Endothelial cell of umbilical vein (primary cell): ENCODE results near the gene SFMBT2. TPM values are rescaled to one million over a fixed set of nuclear protein-coding genes. Genes with fewer than 3 reads are reported as not detected.

Experiments used
- BruUV-seq: library from RNA; stranded (reverse); fragments of 400-500 nt; replicated peaks from 2 replicates; lab custom pipeline; 2021; lab: Mats Ljungman, UMichigan
- CTCF ChIA-PET: fragments of 300-600, 350-600 bp; sonication (Branson Sonifier 250); formaldehyde crosslinking; loops from one replicate; lab custom pipeline; 2021; ENCODE audit warnings: antibody characterized with exemption, inconsistent platforms; lab: Charles Lee
- POLR2A ChIA-PET: fragments of 300-600, 350-600 bp; sonication (Branson Sonifier 250); formaldehyde crosslinking; loops from one replicate; lab custom pipeline; 2021; ENCODE audit warnings: antibody characterized with exemption, inconsistent platforms; lab: Charles Lee
- DNase-seq: peaks from one replicate; pipeline ENCODE4 v3.0.0-alpha.2; 2011; ENCODE audit warnings: low read depth, low spot score
- FAIRE-seq: peaks from 2 replicates; lab custom pipeline; 2011; peaks lifted over from hg19 to GRCh38; lab: Jason Lieb, UNC
- H2AFZ ChIP-seq: 2 replicates; pipeline ENCODE4 v1.6.0; 2012; ENCODE audit warnings: low read depth, low read length, control low read depth, inconsistent platforms
- H3K27ac ChIP-seq: 2 replicates; pipeline ENCODE4 v1.5.1; 2011; ENCODE audit warnings: low read depth, mild to moderate bottlenecking, control low read depth, low read length, moderate library complexity; ENCODE audit not compliant: insufficient read depth
- H3K27me3 ChIP-seq, 2 experiments: 2 replicates each; pipeline versions ENCODE4 v1.6.0 to v1.6.1; 2011; ENCODE audit warnings: low read length in 2 of 2, mixed read lengths in 1 of 2; ENCODE audit not compliant: control insufficient read depth in 2 of 2, insufficient read depth in 2 of 2
- H3K36me3 ChIP-seq, 2 experiments: 2 replicates in 1 of 2; 3 replicates in 1 of 2; pipeline ENCODE4 v1.5.1; 2011; ENCODE audit warnings: low read length in 2 of 2, mild to moderate bottlenecking in 1 of 2, moderate library complexity in 1 of 2; ENCODE audit not compliant: control insufficient read depth in 2 of 2, insufficient read depth in 2 of 2; ENCODE audit errors: extremely low read depth in 1 of 2
- H3K4me1 ChIP-seq: 3 replicates; pipeline ENCODE4 v1.5.1; 2011; ENCODE audit warnings: mild to moderate bottlenecking, low read length; ENCODE audit not compliant: control insufficient read depth, insufficient read depth; ENCODE audit errors: extremely low read depth
- H3K4me2 ChIP-seq: 2 replicates; pipeline ENCODE4 v1.6.1; 2011; ENCODE audit warnings: low read length, control low read depth, mixed read lengths; ENCODE audit not compliant: insufficient read depth
- H3K4me3 ChIP-seq, 3 experiments: fragments of 200-600 bp in 1 of 3; sonication (generic), shearing (Covaris generic) in 1 of 3; replicated peaks in 1 of 3; 2 replicates each; pipeline ENCODE4 v1.5.1; 2011 to 2016; ENCODE audit warnings: control low read depth in 3 of 3, low read length in 3 of 3, mild to moderate bottlenecking in 2 of 3, inconsistent platforms in 1 of 3, low read depth in 1 of 3, moderate library complexity in 1 of 3; ENCODE audit not compliant: insufficient read depth in 1 of 3
- H3K79me2 ChIP-seq: 2 replicates; pipeline ENCODE4 v1.6.0; 2012; ENCODE audit warnings: low read length, inconsistent platforms; ENCODE audit not compliant: control insufficient read depth, insufficient read depth
- H3K9ac ChIP-seq: replicated peaks from 2 replicates; pipeline ENCODE3; 2011; ENCODE audit warnings: low read length, control low read depth; ENCODE audit not compliant: insufficient read depth; ENCODE audit errors: extremely low read depth
- H3K9me1 ChIP-seq: replicated peaks from 3 replicates; pipeline ENCODE4 v1.6.0; 2011; ENCODE audit warnings: mild to moderate bottlenecking, low read length; ENCODE audit not compliant: control insufficient read depth, insufficient read depth; ENCODE audit errors: extremely low read depth
- H3K9me3 ChIP-seq: replicated peaks from 2 replicates; pipeline ENCODE4 v1.5.1; 2012; ENCODE audit warnings: low read length, inconsistent platforms; ENCODE audit not compliant: control insufficient read depth, insufficient read depth
- H4K20me1 ChIP-seq: replicated peaks from 2 replicates; pipeline ENCODE3; 2011; ENCODE audit warnings: mild to moderate bottlenecking, low read length; ENCODE audit not compliant: control insufficient read depth, insufficient read depth; ENCODE audit errors: extremely low read depth
- EZH2 ChIP-seq: IDR thresholded peaks from 2 replicates; pipeline ENCODE4 v1.6.1; 2012; ENCODE audit warnings: borderline replicate concordance, low read depth, mild to moderate bottlenecking, moderate library complexity, low read length, inconsistent platforms; ENCODE audit not compliant: severe bottlenecking
- FOS ChIP-seq: IDR thresholded peaks from 2 replicates; pipeline ENCODE4 v1.6.1; 2011; ENCODE audit warnings: mild to moderate bottlenecking, low read length, moderate library complexity, borderline replicate concordance; ENCODE audit not compliant: insufficient read depth
- GATA2 ChIP-seq: IDR thresholded peaks from 2 replicates; pipeline ENCODE4 v1.7.0; 2011; ENCODE audit warnings: low read depth, mild to moderate bottlenecking, moderate library complexity, mixed read lengths, low read length; ENCODE audit not compliant: insufficient read length, insufficient read depth
- JUN ChIP-seq: IDR thresholded peaks from 2 replicates; pipeline ENCODE4 v1.6.1; 2011; ENCODE audit warnings: borderline replicate concordance, low read depth; ENCODE audit not compliant: insufficient read length, insufficient read depth
- MYC ChIP-seq: IDR thresholded peaks from one replicate; pipeline ENCODE4 v1.6.1; 2011; ENCODE audit warnings: mild to moderate bottlenecking, low read depth, low read length
- POLR2A ChIP-seq: IDR thresholded peaks from 2 replicates; pipeline ENCODE4 v1.6.1; 2012; ENCODE audit warnings: low read depth, mild to moderate bottlenecking, control low read depth, low read length
- POLR2AphosphoS5 ChIP-seq: IDR thresholded peaks from 2 replicates; pipeline ENCODE4 v1.6.1; 2012; ENCODE audit warnings: low read depth, mild to moderate bottlenecking, control low read depth, low read length, moderate library complexity; ENCODE audit not compliant: insufficient read depth
- dilution Hi-C: fragments of 300-500 bp; cut with MboI; formaldehyde crosslinking; loops from one replicate; pipeline ENCODE4 v1.15.0; 2019; ENCODE audit warnings: low sequenced_read_pairs; ENCODE audit not compliant: extremely low pct_ligation_motif_present
- intact Hi-C: fragments of 100-400 bp; cut with micrococcal nuclease; formaldehyde crosslinking; loops from one replicate; pipeline ENCODE4 v1.10.0; 2022
- polyA plus RNA-seq, 4 experiments: library from polyadenylated mRNA; depleted of rRNA in 3 of 4; stranded (reverse) in 3 of 4; unstranded in 1 of 4; fragments of >200 nt; gene quantifications; 2 replicates each; pipeline versions ENCODE4 v1.2.1 to v1.2.3, GENCODE V29; 2011 to 2012; ENCODE audit warnings: missing spikeins in 1 of 4
- total RNA-seq: library from RNA; stranded (reverse); gene quantifications from 2 replicates; pipeline ENCODE4 v1.2.3, GENCODE V29; 2021
- TF ChIP-seq, protein P1 (sequence below), 2 donors: IDR thresholded peaks; 1 replicate in 1 of 2; 2 replicates in 1 of 2; pipeline ENCODE4 v1.5.1; 2011; ENCODE audit warnings: low read length in 2 of 2, mild to moderate bottlenecking in 2 of 2, moderate library complexity in 2 of 2, control low read depth in 1 of 2, inconsistent platforms in 1 of 2, low read depth in 1 of 2; ENCODE audit not compliant: insufficient read depth in 1 of 2; ENCODE audit errors: extremely low read depth in 1 of 2
- TF ChIP-seq, protein P2 (sequence below): IDR thresholded peaks from 2 replicates; pipeline ENCODE4 v1.6.1; 2011; ENCODE audit not compliant: insufficient read depth, insufficient read length

Gene SFMBT2
- total and polyA plus RNA-seq, 2 donors (not counting 3 experiments of a cell fraction or from before 2014, with no cell fraction given), result 0.14 to 0.64 TPM

- POLR2A ChIA-PET, result no interaction called here
- CTCF ChIA-PET, result no interaction called here
- H3K4me3 ChIP-seq, result no peak overlapping the region
- H3K27ac ChIP-seq, result no peak overlapping the region
- no peaks in the 10 kb centered on the region for H3K4me1 ChIP-seq
- H2AFZ ChIP-seq, result no peak overlapping the region
- TF ChIP-seq JUN (no peak), POLR2AphosphoS5 (no peak), FOS (no peak), MYC (no peak), GATA2 (no peak), EZH2 (no peak), POLR2A (no peak)
- TF ChIP-seq, protein P1, sequence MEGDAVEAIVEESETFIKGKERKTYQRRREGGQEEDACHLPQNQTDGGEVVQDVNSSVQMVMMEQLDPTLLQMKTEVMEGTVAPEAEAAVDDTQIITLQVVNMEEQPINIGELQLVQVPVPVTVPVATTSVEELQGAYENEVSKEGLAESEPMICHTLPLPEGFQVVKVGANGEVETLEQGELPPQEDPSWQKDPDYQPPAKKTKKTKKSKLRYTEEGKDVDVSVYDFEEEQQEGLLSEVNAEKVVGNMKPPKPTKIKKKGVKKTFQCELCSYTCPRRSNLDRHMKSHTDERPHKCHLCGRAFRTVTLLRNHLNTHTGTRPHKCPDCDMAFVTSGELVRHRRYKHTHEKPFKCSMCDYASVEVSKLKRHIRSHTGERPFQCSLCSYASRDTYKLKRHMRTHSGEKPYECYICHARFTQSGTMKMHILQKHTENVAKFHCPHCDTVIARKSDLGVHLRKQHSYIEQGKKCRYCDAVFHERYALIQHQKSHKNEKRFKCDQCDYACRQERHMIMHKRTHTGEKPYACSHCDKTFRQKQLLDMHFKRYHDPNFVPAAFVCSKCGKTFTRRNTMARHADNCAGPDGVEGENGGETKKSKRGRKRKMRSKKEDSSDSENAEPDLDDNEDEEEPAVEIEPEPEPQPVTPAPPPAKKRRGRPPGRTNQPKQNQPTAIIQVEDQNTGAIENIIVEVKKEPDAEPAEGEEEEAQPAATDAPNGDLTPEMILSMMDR (IDR thresholded peaks at IDR 0.05; ENCODE audit: extremely low read depth in 1 of 2, insufficient read depth in 1 of 2, low read depth in 1 of 2, low read length in 2 of 2), result no peak
- TF ChIP-seq, protein P2, sequence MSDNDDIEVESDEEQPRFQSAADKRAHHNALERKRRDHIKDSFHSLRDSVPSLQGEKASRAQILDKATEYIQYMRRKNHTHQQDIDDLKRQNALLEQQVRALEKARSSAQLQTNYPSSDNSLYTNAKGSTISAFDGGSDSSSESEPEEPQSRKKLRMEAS, result no peak
- H4K20me1 ChIP-seq, result no peaks in the 10 kb centered on the region
- H3K4me2 ChIP-seq, result no peak overlapping the region
- H3K79me2 ChIP-seq, result no peaks in the 10 kb centered on the region
- H3K9ac ChIP-seq, result no peak overlapping the region
- no peaks in the 10 kb centered on the region for H3K9me3 ChIP-seq
- H3K27me3 ChIP-seq, result no peaks in the 10 kb centered on the region
- dilution Hi-C loops (no loop called here), intact Hi-C loops (no loop called here)
- DNase-seq, result no peak
- H3K9me1 ChIP-seq, result no peaks in the 10 kb centered on the region
- no peak for FAIRE-seq
- no TSS peak for BruUV-seq
- H3K36me3 ChIP-seq, result no peaks in the 10 kb centered on the region
Observed at GRCh38 chr10:7133958-7134357, 276.9 kb downstream of the SFMBT2 start.
